Left kidney (tissue), 2 donors: Measurements from ENCODE around the gene SPOCK2. TPM values are rescaled to one million over a fixed set of nuclear protein-coding genes. Genes with fewer than 3 reads are reported as not detected.

Experiments
- DNase-seq: peaks from one replicate; pipeline ENCODE4 v3.0.0-alpha.2; 2013
- polyA plus RNA-seq: library from polyadenylated mRNA; unstranded; fragments of 120-200 nt; gene quantifications from one replicate; pipeline ENCODE4 v1.2.1, GENCODE V29; 2013; ENCODE audit not compliant: insufficient read length

Gene SPOCK2
- polyA plus RNA-seq, 1 donor: 129 TPM

- DNase-seq: no peak
These were observed 1.3 kb upstream of the SPOCK2 start for GRCh38 chr10:72089618-72090017.

GRCh38 chr10:72088889-72089575, 681 bp upstream of the SPOCK2 start:
- DNase-seq: no peak

- no peak for DNase-seq
These were observed 871 bp downstream of the SPOCK2 start for GRCh38 chr10:72087392-72087968.

- no peak for DNase-seq
These were observed 1.6 kb downstream of the SPOCK2 start for GRCh38 chr10:72086466-72087391.

GRCh38 chr10:72085864-72086465, 2.4 kb downstream of the SPOCK2 start:
- DNase-seq: no peak

- no peak for DNase-seq
These were observed 3.2 kb downstream of the SPOCK2 start for GRCh38 chr10:72085166-72085565.

- DNase-seq: no peak
These were observed 4.4 kb downstream of the SPOCK2 start for GRCh38 chr10:72083790-72084459.

- DNase-seq: no peak
These were observed 5.2 kb downstream of the SPOCK2 start for GRCh38 chr10:72082856-72083789.

- no peak for DNase-seq
These were observed 6.4 kb downstream of the SPOCK2 start for GRCh38 chr10:72081772-72082590.

- no peak for DNase-seq
These were observed 7.1 kb downstream of the SPOCK2 start for GRCh38 chr10:72081210-72081609.

GRCh38 chr10:72080042-72080975, 8.0 kb downstream of the SPOCK2 start:
- no peak for DNase-seq

- no peak for DNase-seq
These were observed 9.0 kb downstream of the SPOCK2 start for GRCh38 chr10:72079356-72079755.

GRCh38 chr10:72077275-72077990, 10.9 kb downstream of the SPOCK2 start:
- DNase-seq: no peak

GRCh38 chr10:72076756-72077155, 11.6 kb downstream of the SPOCK2 start:
- DNase-seq: no peak

- DNase-seq: no peak
These were observed 12.8 kb downstream of the SPOCK2 start for GRCh38 chr10:72075376-72076115.

GRCh38 chr10:72074574-72075375, 13.6 kb downstream of the SPOCK2 start:
- no peak for DNase-seq
